Esophagus squamous epithelium (tissue), 4 donors: ENCODE measurements around the gene VAMP7.

Experiments used
- CTCF ChIP-seq, 6 experiments: fragments of 450-650 bp in 4 of 6; fragments of 200-600 bp in 2 of 6; sonication (generic) in 2 of 6; IDR thresholded peaks; one replicate each; pipeline ENCODE4 v1.5.1; 2016 to 2019; ENCODE audit warnings: antibody characterized with exemption in 6 of 6, mild to moderate bottlenecking in 4 of 6, moderate library complexity in 4 of 6
- POLR2A ChIP-seq, 4 donors: fragments of 450-650 bp; IDR thresholded peaks; one replicate each; pipeline ENCODE4 v1.6.1; 2017; ENCODE audit warnings: antibody characterized with exemption in 4 of 4, mild to moderate bottlenecking in 4 of 4, moderate library complexity in 3 of 4

GRCh38 chrX:155867821-155868220 lies 13.3 kb upstream of the VAMP7 start:
- no peak for TF ChIP-seq CTCF (IDR thresholded peaks at IDR 0.05)
- no peak for TF ChIP-seq POLR2A (IDR thresholded peaks at IDR 0.05)
